NCI-H2107 treated with DMSO at 0.1 percent for 48 hours (cell line): ENCODE results near the gene NBEA.

Experiments
- DNase-seq: peaks from one replicate; lab custom pipeline; 2025; ENCODE audit not compliant: unreplicated experiment; lab: John Stamatoyannopoulos, UW

Gene NBEA

DNA sequence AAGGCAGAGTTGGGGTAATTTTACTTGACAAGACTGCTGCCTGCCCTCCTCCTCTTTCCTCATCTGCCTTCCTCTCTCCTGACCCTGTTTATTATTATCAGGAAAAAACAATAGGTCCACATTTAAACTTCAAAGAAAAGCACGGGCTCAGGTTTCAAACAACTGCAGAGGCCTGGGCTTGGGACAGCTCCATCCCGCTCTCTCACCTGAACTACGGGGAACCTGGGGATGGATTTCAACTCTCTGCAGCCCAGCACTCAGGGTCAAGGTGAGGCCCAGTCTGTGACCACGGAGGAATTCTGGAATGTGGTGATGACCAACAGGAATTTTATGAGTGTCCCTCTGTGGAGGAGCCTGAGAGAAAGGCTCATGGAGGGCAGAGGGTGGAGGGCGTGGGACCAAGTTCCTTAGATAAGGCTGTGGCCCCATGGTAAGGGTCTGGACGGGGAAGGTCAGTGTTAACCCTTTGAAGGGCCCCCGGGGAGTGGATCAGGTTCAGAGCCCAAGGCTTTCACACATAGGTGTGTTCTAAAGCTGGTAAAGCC, 755.2 kb downstream of the NBEA start:
- no peak for DNase-seq

- DNase-seq, result no peak
Observed at GRCh38 chr13:35698911-35699576, 757.0 kb downstream of the NBEA start.

DNA sequence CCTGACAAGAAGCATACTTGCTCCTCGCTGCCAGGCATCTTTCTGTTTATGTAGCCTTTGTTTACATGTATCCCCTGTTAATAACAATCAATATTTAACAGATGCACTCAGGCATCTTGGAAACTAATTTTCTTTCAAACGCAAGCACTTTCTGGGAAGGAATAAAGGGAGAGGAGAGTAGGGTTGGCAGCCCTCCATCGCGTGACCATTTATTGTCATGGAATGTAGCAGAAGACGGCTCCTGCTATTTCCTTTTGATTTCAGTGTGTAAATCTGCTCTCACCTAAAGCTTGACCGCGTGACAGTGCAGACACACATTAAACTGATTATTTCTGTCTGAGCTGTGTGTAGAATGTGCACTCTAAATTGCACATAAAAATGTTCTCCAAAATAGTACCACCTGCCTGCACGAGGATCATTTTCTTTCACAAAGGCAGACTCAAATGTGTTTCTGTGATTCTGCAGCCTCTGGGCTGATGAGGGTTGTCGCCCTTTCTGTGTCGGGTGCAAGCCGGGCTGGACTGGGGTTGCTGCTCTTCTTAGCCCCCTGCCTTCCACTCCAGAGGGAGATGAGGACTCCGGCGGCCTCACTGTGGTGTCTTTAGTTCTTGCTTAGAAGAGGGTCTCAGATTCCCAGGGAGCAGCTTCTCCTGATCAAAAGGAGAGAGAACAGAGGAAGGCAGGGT, 757.9 kb downstream of the NBEA start:
- DNase-seq, result no peak

DNA sequence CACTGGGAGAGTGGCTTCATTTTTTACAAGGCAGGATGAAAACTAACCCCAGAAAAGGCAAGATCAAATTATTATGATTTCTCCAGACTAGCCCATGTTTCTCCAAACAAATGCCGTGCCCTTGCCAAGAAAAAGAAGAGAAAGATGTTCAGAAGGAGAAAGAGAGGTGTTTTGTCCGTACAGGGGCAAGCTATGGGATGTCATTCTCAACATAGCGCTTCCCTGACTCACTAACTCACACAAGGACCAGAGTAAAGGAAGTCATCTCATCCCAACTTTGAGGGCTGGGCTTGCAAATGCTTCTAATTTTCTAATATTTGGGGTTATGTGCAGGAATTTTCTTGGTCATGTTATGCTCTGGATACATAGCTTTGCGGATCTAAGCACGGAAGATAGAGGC, 758.6 kb downstream of the NBEA start:
- DNase-seq, result no peak

- no peak for DNase-seq
Observed at GRCh38 chr13:35702316-35702715, 760.2 kb downstream of the NBEA start.

GRCh38 chr13:35703061-35703460, 761.0 kb downstream of the NBEA start:
- DNase-seq, result no peak

DNA sequence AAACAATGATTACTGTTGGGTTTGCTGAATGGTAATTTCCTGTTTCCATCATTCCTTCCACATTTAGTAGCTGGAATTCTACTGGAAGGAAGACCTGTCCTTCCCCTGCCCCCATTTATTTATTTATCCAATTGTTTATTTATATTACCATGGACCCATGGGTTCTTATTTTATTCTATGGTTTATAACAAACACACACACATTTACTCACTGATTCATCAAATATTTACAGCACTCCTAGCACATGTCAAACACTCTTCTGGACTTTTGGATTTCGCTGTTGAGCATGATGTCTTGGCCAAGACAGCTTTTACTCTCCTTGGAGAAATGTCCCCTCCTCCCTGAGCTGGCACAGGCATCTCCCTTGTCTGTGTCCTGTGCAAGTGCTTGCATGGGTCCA, 762.3 kb downstream of the NBEA start:
- DNase-seq, result no peak

DNA sequence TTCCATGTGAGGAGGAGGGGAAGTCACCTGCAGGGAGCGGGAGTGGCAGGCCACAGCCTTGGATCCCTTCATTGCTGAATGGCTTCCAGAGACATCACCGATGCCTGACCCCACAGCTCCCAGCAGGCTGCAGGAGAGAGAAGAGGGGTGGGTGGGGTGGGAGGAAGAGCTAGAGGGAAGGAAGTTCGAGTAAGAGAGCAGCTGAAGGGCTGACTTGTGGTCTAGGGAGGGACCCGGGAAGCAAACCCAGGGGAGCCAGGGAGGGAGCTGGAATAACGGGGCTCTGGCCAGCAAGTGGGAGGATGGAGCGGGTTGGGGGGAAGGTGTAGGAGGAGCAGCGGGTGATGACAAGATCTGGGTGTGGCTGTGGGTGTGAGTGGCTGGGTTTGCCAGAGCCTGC, 764.2 kb downstream of the NBEA start:
- DNase-seq, result no peak

- DNase-seq, result no peak
Observed at GRCh38 chr13:35706721-35707120, 764.7 kb downstream of the NBEA start.

GRCh38 chr13:35711909-35712308, 769.8 kb downstream of the NBEA start:
- DNase-seq, result no peak

DNA sequence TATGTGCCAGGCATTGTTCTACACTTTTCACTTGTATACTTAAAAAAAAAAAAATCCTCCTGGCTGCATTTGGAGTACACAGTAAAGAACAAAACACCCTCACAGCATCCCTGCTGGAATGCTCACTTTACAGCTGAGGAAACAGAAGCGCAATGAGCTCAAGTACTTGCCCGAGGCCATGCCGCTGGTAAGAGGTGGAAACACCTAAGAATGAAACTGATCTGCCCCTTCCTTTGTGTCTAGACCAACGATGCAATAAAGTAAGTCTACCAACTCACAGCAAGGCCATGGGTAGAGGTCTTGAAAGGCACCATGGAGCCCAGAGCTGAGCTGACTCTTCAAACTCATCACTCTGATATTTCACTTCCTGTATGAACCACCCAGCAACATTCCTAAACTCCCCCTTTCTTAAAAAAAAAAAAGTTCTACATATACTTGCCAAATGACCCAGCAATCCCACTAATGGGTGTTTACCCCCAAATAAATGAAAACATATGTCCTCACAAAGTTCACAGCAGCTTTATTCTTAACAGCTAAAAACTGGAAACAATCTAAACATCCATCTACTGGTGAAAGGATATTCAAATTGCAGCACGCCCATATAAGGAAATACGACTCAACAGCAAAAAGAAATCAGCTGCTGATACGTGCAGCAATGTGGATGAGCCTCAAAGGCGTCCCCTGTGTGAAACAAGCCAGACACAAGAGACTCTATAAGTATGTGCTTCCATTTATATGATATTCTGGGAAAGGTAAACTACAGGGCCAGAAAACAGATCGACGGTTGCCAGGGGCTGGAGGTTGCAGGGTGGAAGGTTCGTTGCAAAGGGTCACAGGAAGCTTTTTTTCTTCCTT, 771.1 kb downstream of the NBEA start:
- peak; percentile 16 for DNase-seq

GRCh38 chr13:35714121-35714520, 772.1 kb downstream of the NBEA start:
- DNase-seq, result no peak

- DNase-seq, result no peak
Observed at GRCh38 chr13:35714588-35715377, 772.7 kb downstream of the NBEA start.

GRCh38 chr13:35716186-35716585, 774.1 kb downstream of the NBEA start:
- no peak for DNase-seq

DNA sequence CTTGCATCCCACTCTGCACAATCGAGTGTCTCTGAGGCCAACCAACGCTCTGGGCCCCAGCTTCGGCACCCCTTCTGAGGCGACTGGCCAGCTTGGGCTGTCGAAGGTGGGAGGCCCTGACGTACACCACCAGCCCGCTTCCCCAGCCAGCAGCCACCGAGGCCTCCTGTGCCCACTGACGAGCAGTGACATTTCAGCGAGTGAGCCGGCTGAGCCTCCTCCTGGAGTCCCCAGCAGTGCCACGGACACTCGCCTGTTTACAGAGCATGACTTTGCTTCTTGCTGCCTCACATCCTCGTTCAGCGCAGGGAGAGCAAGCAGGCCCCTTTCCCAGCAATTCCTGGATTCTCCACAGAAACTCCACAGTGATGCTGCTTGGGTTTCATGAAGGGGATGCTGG, 774.7 kb downstream of the NBEA start:
- DNase-seq, result no peak

GRCh38 chr13:35718084-35718483, 776.0 kb downstream of the NBEA start:
- no peak for DNase-seq

DNA sequence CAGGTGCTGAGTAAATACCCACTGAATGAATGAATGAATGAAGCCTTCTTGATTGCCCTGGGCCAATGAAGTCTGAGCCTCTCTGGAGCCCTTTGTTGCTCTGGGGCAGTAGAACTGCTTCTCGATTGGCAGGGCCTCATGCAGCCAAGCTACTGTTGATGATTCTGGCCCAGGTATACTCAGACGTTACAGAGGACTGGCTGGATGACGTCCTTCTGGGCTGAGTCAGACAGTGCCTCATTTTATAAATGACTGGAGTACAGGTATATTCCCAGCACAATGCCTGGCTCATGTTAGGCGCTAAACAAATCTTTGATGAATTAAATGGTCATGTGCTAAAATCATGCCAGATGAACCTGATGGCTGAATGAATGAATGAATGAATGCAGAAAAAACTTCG, 778.2 kb downstream of the NBEA start:
- DNase-seq, result no peak

- no peak for DNase-seq
Observed at GRCh38 chr13:35720690-35721554, 778.9 kb downstream of the NBEA start.
